Testis (tissue), 3 donors: Measurements from ENCODE around the gene MAPK12. TPM values are rescaled to one million over a fixed set of nuclear protein-coding genes. Genes with fewer than 3 reads are reported as not detected.
A peak's percentile ranks its signal among the peaks of the same experiment; 100 is the strongest.

ENCODE experiments used
- DNase-seq: peaks from one replicate; pipeline ENCODE4 v3.0.0-alpha.2; 2019
- H3K27ac ChIP-seq, 2 donors: fragments of 200-600 bp; sonication (generic); one replicate each; pipeline ENCODE4 v1.5.1; 2019
- H3K27me3 ChIP-seq: fragments of 200-600 bp; sonication (generic); one replicate; pipeline ENCODE4 v1.5.1; 2019
- H3K36me3 ChIP-seq: fragments of 200-600 bp; sonication (generic); one replicate; pipeline ENCODE4 v1.5.1; 2017; ENCODE audit warnings: low read depth; ENCODE audit errors: missing control alignments
- H3K4me1 ChIP-seq: fragments of 200-600 bp; sonication (generic); one replicate; pipeline ENCODE4 v1.5.1; 2019
- H3K4me3 ChIP-seq, 2 donors: fragments of 200-600 bp; sonication (generic); one replicate each; pipeline ENCODE4 v1.5.1; 2017 to 2019
- H3K9me3 ChIP-seq: fragments of 200-600 bp; sonication (generic); one replicate; pipeline ENCODE4 v1.5.1; 2017
- CTCF ChIP-seq, 3 experiments: fragments of 450-650 bp in 2 of 3; fragments of 200-600 bp in 1 of 3; sonication (generic) in 1 of 3; IDR thresholded peaks; one replicate each; pipeline ENCODE4 v1.5.1; 2016 to 2019; ENCODE audit warnings: antibody characterized with exemption in 3 of 3, mild to moderate bottlenecking in 2 of 3, moderate library complexity in 1 of 3
- POLR2A ChIP-seq: fragments of 450-650 bp; IDR thresholded peaks from one replicate; pipeline ENCODE4 v1.6.1; 2017; ENCODE audit warnings: antibody characterized with exemption, mild to moderate bottlenecking, moderate library complexity
- WGBS, 2 donors: methylation state at CpG; one replicate each; pipeline ENCODE4 v1.1.5; 2018; 5-methylcytosine and 5-hydroxymethylcytosine counted together
- intact Hi-C: fragments of 100-400 bp; cut with DNase I; formaldehyde crosslinking; loops from one replicate; pipeline ENCODE4 v1.15.1; 2023; ENCODE audit warnings: low total_unique reads
- polyA plus RNA-seq: library from polyadenylated mRNA; stranded (reverse); fragments of 350-450 nt; fragmentation: Illumina TruSeq; extraction: RNeasy Lipid Tissue Mini Kit (QIAGEN cat#74804); gene quantifications from one replicate; pipeline ENCODE4 v1.2.3, GENCODE V29; 2014; ENCODE audit warnings: low read depth, low replicate concordance; ENCODE audit not compliant: insufficient read depth
- total RNA-seq, 2 donors: library from RNA; depleted of rRNA; stranded (reverse); fragments of >200 nt; gene quantifications; one replicate each; pipeline ENCODE4 v1.2.3, GENCODE V29; 2016

MAPK12 gene
- total and polyA plus RNA-seq, 3 donors from 2014 or later, result 9.1 to 25.1 (median 22.3) TPM

GRCh38 chr22:50208939-50209892 lies 52.3 kb downstream of the MAPK12 start:
- Histone ChIP-seq H3K9me3 (no peaks in the 10 kb centered on the region), H3K4me3 (no peak overlapping the region), H3K27me3 (no peaks in the 10 kb centered on the region), H3K4me1 (peaks cover 32% of the 10 kb centered on the region), H3K36me3 (no peaks in the 10 kb centered on the region), H3K27ac (peak overlapping the region; percentile 50 to 56)
- intact Hi-C loops, result loop anchor here (10.0 kb wide), 1 partner anchor 64 kb away; no protein-coding TSS in a partner anchor
- no peak for TF ChIP-seq CTCF (IDR thresholded peaks at IDR 0.05)
- no peak for TF ChIP-seq POLR2A
- peak; percentile 74 for DNase-seq
- WGBS, 2 donors, result 53 to 63% methylated on average over 3 to 26 of the region's 31 CpGs

DNA sequence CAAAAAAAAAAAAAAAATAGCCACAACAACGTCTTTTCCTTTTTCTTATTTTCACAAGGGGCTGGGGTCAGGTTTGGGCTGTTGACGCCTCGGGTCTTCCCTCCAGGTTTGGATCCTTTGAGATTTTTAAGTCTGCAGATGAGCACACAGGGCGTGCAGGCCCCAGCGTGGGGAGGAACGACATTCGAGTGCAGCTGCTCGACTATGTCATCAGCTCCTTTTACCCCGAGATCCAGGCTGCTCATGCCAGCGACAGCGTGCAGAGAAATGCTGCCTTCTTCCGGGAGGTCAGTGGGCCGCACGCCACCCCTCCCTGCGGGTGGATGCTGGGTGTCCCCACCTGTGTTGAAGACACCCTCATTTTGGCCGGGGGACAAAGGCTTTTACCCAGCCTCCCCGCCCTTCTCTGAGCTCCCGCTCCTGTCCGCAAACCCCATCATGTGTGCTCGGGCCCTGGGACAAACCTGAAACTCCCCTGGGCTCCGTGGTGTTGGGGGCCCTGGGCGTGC lies 53.0 kb downstream of the MAPK12 start:
- intact Hi-C loops, result loop anchor here (10.0 kb wide), 1 partner anchor 64 kb away; no protein-coding TSS in a partner anchor
- H3K27ac ChIP-seq, result no peak overlapping the region
- H3K4me1 ChIP-seq, result peaks cover 32% of the 10 kb centered on the region
- WGBS, 2 donors, result 77 to 82% methylated on average over 16 to 22 of the region's 22 CpGs
- no peak for TF ChIP-seq CTCF (IDR thresholded peaks at IDR 0.05)
- no peak for TF ChIP-seq POLR2A
- no peak for DNase-seq
- no peak overlapping the region for H3K4me3 ChIP-seq
- no peaks in the 10 kb centered on the region for H3K9me3 ChIP-seq
- no peaks in the 10 kb centered on the region for H3K27me3 ChIP-seq
- H3K36me3 ChIP-seq, result no peaks in the 10 kb centered on the region

GRCh38 chr22:50207383-50208140 lies 53.9 kb downstream of the MAPK12 start:
- DNase-seq, result no peak
- no peaks in the 10 kb centered on the region for H3K27me3 ChIP-seq
- peaks cover 36% of the 10 kb centered on the region for H3K4me1 ChIP-seq
- TF ChIP-seq POLR2A (no peak), CTCF (IDR thresholded peaks at IDR 0.05) (no peak)
- H3K9me3 ChIP-seq, result no peaks in the 10 kb centered on the region
- no peak overlapping the region for H3K4me3 ChIP-seq
- intact Hi-C loops, result loop anchor here (10.0 kb wide), 1 partner anchor 63 kb away; no protein-coding TSS in a partner anchor
- peak overlapping the region in 1 of 2 donors; percentile 86 for H3K27ac ChIP-seq
- WGBS, 2 donors, result 79 to 83% methylated on average over 11 to 23 of the region's 23 CpGs
- no peaks in the 10 kb centered on the region for H3K36me3 ChIP-seq

- Histone ChIP-seq H3K9me3 (no peaks in the 10 kb centered on the region), H3K36me3 (no peaks in the 10 kb centered on the region), H3K27me3 (no peaks in the 10 kb centered on the region), H3K4me3 (no peak overlapping the region), H3K27ac (peak overlapping the region; percentile 46 to 86), H3K4me1 (peaks cover 45% of the 10 kb centered on the region)
- 31 to 36% methylated on average over 10 of the region's 10 CpGs for WGBS, 2 donors
- DNase-seq, result peak; percentile 96
- intact Hi-C loops, result loop anchor here (10.0 kb wide), 1 partner anchor 62 kb away; no protein-coding TSS in a partner anchor
- TF ChIP-seq POLR2A (no peak), CTCF (IDR thresholded peaks at IDR 0.05) (peak; percentile 50 to 69 (median 51))
Measured at GRCh38 chr22:50206599-50206998, 54.9 kb downstream of the MAPK12 start.
